Liver (tissue), 3 donors: ENCODE measurements around the gene POTEH.
"Not testable (repeated sequence)": the region's sequence is repeated elsewhere in the genome, so short reads cannot be mapped to it uniquely, and the experiment has no call there.

ENCODE experiments used
- FOXA1 ChIP-seq: IDR thresholded peaks from 2 replicates; pipeline ENCODE4 v1.6.1; 2016; ENCODE audit warnings: antibody characterized with exemption
- FOXA2 ChIP-seq: IDR thresholded peaks from 2 replicates; pipeline ENCODE4 v1.6.1; 2016; ENCODE audit warnings: antibody characterized with exemption
- GABPA ChIP-seq, 2 donors: IDR thresholded peaks in 1 of 2; conservative IDR thresholded peaks in 1 of 2; 2 replicates each; pipeline ENCODE4 v1.6.1; 2016; ENCODE audit warnings: antibody characterized with exemption in 2 of 2, mild to moderate bottlenecking in 1 of 2, moderate library complexity in 1 of 2
- JUND ChIP-seq, 2 donors: IDR thresholded peaks; 2 replicates each; pipeline ENCODE4 v1.6.1; 2016; ENCODE audit warnings: antibody characterized with exemption in 2 of 2
- RAD21 ChIP-seq, 2 donors: IDR thresholded peaks; 2 replicates each; pipeline ENCODE4 v1.6.1; 2016; ENCODE audit warnings: antibody characterized with exemption in 2 of 2, mild to moderate bottlenecking in 2 of 2
- TAF1 ChIP-seq: conservative IDR thresholded peaks from 2 replicates; pipeline ENCODE4 v1.6.1; 2016; ENCODE audit warnings: antibody characterized with exemption, mild to moderate bottlenecking
- TF ChIP-seq, protein P1 (sequence below): fragments of 150-350 bp; IDR thresholded peaks from 2 replicates; pipeline ENCODE4 v1.5.1; 2017; ENCODE audit warnings: improper control_type of control experiment, low read depth, low read length; ENCODE audit not compliant: missing input control
- TF ChIP-seq, protein P2 (sequence below): IDR thresholded peaks from 2 replicates; pipeline ENCODE4 v1.6.1; 2016; ENCODE audit warnings: antibody characterized with exemption
- TF ChIP-seq, protein P3 (sequence below): IDR thresholded peaks from 2 replicates; pipeline ENCODE4 v1.6.1; 2016; ENCODE audit warnings: antibody characterized with exemption
- TF ChIP-seq, protein P4 (sequence below): IDR thresholded peaks from 2 replicates; pipeline ENCODE4 v1.6.1; 2016; ENCODE audit warnings: antibody characterized with exemption
- donor health status: healthy.
- donor health status: healthy.

DNA sequence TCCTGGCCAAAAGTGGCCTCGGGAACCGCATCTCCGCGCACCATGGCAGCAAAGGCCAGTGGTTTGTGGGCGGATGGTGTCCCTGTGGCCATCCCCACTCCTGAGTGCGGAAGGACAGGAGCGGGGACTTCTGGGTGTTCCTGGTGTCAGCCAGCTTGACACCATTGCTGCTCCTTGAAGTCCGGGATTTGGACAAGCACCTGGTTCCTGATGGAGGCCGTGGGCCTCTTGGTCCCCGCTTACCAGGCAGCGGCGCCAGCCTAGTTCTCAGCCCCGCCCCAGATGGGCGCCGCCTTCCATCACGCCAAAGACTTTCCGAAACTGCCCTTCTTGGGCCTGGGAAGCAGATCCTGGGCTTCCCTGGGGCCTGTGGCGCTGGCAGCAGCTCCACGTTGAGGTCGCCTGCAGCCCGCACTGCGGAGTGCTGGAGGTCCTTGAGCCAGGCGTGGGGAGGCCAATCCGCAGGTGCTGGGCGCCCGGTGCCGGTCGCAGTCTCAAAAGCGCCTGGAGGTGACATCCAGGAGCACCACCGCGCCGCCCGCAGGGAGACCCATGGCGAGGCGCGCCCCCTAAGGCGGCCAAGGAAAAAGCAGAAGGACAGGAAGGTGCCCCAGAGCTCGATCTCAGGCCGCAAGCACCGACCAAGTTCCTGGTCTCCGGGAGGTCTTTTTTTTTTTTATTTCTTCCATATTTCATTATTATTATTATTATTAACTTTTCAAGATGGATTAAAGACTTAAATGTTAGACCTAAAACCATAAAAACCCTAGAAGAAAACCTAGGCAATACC lies 59.5 kb downstream of the POTEH start:
- not testable (repeated sequence) for TF ChIP-seq RAD21 (IDR thresholded peaks at IDR 0.05); GABPA (IDR thresholded peaks at IDR 0.05 in 1 of 2, conservative IDR thresholded peaks at IDR 0.05 in 1 of 2); JUND (IDR thresholded peaks at IDR 0.05); TAF1; FOXA1; FOXA2
- TF ChIP-seq, protein P1, sequence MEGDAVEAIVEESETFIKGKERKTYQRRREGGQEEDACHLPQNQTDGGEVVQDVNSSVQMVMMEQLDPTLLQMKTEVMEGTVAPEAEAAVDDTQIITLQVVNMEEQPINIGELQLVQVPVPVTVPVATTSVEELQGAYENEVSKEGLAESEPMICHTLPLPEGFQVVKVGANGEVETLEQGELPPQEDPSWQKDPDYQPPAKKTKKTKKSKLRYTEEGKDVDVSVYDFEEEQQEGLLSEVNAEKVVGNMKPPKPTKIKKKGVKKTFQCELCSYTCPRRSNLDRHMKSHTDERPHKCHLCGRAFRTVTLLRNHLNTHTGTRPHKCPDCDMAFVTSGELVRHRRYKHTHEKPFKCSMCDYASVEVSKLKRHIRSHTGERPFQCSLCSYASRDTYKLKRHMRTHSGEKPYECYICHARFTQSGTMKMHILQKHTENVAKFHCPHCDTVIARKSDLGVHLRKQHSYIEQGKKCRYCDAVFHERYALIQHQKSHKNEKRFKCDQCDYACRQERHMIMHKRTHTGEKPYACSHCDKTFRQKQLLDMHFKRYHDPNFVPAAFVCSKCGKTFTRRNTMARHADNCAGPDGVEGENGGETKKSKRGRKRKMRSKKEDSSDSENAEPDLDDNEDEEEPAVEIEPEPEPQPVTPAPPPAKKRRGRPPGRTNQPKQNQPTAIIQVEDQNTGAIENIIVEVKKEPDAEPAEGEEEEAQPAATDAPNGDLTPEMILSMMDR: not testable (repeated sequence)
- TF ChIP-seq, protein P2, sequence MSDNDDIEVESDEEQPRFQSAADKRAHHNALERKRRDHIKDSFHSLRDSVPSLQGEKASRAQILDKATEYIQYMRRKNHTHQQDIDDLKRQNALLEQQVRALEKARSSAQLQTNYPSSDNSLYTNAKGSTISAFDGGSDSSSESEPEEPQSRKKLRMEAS: not testable (repeated sequence)
- TF ChIP-seq, protein P3, sequence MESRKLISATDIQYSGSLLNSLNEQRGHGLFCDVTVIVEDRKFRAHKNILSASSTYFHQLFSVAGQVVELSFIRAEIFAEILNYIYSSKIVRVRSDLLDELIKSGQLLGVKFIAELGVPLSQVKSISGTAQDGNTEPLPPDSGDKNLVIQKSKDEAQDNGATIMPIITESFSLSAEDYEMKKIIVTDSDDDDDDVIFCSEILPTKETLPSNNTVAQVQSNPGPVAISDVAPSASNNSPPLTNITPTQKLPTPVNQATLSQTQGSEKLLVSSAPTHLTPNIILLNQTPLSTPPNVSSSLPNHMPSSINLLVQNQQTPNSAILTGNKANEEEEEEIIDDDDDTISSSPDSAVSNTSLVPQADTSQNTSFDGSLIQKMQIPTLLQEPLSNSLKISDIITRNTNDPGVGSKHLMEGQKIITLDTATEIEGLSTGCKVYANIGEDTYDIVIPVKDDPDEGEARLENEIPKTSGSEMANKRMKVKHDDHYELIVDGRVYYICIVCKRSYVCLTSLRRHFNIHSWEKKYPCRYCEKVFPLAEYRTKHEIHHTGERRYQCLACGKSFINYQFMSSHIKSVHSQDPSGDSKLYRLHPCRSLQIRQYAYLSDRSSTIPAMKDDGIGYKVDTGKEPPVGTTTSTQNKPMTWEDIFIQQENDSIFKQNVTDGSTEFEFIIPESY: not testable (repeated sequence)
- TF ChIP-seq, protein P4, sequence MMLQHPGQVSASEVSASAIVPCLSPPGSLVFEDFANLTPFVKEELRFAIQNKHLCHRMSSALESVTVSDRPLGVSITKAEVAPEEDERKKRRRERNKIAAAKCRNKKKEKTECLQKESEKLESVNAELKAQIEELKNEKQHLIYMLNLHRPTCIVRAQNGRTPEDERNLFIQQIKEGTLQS: not testable (repeated sequence)
